ENCODE results near the gene SLC23A2. TPM values are rescaled to one million over a fixed set of nuclear protein-coding genes. Genes with fewer than 3 reads are reported as not detected.

SLC23A2 gene
- total RNA-seq, 1 experiment from 2014 or later, result 5.9 TPM

DNA sequence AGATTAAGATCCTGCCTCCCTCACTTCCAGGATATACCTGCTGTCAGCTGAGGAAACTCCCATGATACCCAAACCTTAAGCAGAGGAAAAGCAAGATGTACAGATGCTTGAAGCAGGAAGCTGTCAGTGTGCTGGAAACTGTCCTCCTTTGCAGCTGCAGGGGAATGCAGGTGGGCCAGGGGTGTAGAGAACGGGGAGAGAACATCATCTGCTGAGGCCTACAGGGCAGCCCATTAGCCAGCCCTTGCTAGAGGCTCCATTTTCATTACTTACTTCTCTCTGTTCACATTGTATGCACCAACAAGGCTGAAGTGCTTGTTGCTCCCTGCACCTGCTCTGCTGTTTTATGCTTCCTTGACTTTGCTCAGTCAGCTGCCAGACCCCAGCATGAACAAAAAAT is 160.5 kb downstream of the SLC23A2 start:
- DNase-seq, result no peak
- Histone ChIP-seq H3K4me3 (ENCODE audit: insufficient read depth, low read depth, low read length) (no peak overlapping the region), H3K27me3 (ENCODE audit: control insufficient read depth, insufficient read depth, low read length) (no peaks in the 10 kb centered on the region), H3K36me3 (replicated peaks; ENCODE audit: control insufficient read depth, insufficient read depth, low read length) (no peaks in the 10 kb centered on the region)

GRCh38 chr20:4838526-4838925 is 162.8 kb downstream of the SLC23A2 start:
- Histone ChIP-seq H3K36me3 (replicated peaks; ENCODE audit: control insufficient read depth, insufficient read depth, low read length) (no peaks in the 10 kb centered on the region), H3K27me3 (ENCODE audit: control insufficient read depth, insufficient read depth, low read length) (no peaks in the 10 kb centered on the region), H3K4me3 (ENCODE audit: insufficient read depth, low read depth, low read length) (no peak overlapping the region)
- no peak for DNase-seq

GRCh38 chr20:4837760-4838159 is 163.6 kb downstream of the SLC23A2 start:
- no peaks in the 10 kb centered on the region for H3K36me3 ChIP-seq (replicated peaks; ENCODE audit: control insufficient read depth, insufficient read depth, low read length)
- no peak overlapping the region for H3K4me3 ChIP-seq (ENCODE audit: insufficient read depth, low read depth, low read length)
- H3K27me3 ChIP-seq (ENCODE audit: control insufficient read depth, insufficient read depth, low read length), result no peaks in the 10 kb centered on the region
- DNase-seq, result no peak

GRCh38 chr20:4836935-4837334 is 164.4 kb downstream of the SLC23A2 start:
- no peaks in the 10 kb centered on the region for H3K27me3 ChIP-seq (ENCODE audit: control insufficient read depth, insufficient read depth, low read length)
- H3K4me3 ChIP-seq (ENCODE audit: insufficient read depth, low read depth, low read length), result no peak overlapping the region
- H3K36me3 ChIP-seq (replicated peaks; ENCODE audit: control insufficient read depth, insufficient read depth, low read length), result no peaks in the 10 kb centered on the region
- DNase-seq, result no peak

- Histone ChIP-seq H3K4me3 (ENCODE audit: insufficient read depth, low read depth, low read length) (no peak overlapping the region), H3K36me3 (replicated peaks; ENCODE audit: control insufficient read depth, insufficient read depth, low read length) (no peaks in the 10 kb centered on the region), H3K27me3 (ENCODE audit: control insufficient read depth, insufficient read depth, low read length) (no peaks in the 10 kb centered on the region)
- no peak for DNase-seq
Observed at GRCh38 chr20:4836473-4836872, 164.8 kb downstream of the SLC23A2 start.

- DNase-seq, result no peak
- no peaks in the 10 kb centered on the region for H3K27me3 ChIP-seq (ENCODE audit: control insufficient read depth, insufficient read depth, low read length)
- no peaks in the 10 kb centered on the region for H3K36me3 ChIP-seq (replicated peaks; ENCODE audit: control insufficient read depth, insufficient read depth, low read length)
- H3K4me3 ChIP-seq (ENCODE audit: insufficient read depth, low read depth, low read length), result no peak overlapping the region
Observed at GRCh38 chr20:4835244-4836177, 165.8 kb downstream of the SLC23A2 start.

DNA sequence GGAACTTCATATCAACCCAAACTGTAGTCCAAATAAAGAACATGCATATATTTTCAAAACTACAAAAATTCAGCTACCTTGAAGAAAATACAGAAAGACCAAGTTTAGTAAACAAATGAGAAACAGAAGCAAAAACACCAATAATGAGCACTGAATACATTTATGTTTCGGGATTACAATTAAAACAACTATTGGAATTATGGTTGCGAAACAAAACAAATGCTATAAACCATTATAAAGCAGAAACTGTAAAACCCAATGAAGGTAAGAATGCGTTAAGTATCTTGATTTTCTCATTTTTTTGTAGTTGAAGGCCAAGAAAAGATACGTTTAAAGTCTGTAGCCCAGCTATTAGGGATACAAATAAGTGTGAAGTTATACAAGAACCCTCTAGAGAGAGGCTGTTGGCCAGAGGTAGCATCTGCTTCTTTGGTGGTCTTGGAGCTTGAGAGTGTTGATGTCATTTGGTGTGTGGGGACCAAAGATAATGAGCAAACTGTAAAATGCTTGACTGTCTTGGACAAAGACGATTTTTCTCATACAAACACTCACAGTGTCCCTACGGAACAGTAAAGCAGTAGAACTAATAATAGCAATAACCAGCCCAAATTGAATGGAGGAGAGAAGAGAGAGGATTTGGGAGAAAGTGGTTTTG is 168.1 kb downstream of the SLC23A2 start:
- H3K4me3 ChIP-seq (ENCODE audit: insufficient read depth, low read depth, low read length), result no peak overlapping the region
- H3K27me3 ChIP-seq (ENCODE audit: control insufficient read depth, insufficient read depth, low read length), result no peaks in the 10 kb centered on the region
- DNase-seq, result no peak
- no peaks in the 10 kb centered on the region for H3K36me3 ChIP-seq (replicated peaks; ENCODE audit: control insufficient read depth, insufficient read depth, low read length)

GRCh38 chr20:4832469-4832868 is 168.8 kb downstream of the SLC23A2 start:
- no peaks in the 10 kb centered on the region for H3K36me3 ChIP-seq (replicated peaks; ENCODE audit: control insufficient read depth, insufficient read depth, low read length)
- DNase-seq, result no peak
- no peaks in the 10 kb centered on the region for H3K27me3 ChIP-seq (ENCODE audit: control insufficient read depth, insufficient read depth, low read length)
- no peak overlapping the region for H3K4me3 ChIP-seq (ENCODE audit: insufficient read depth, low read depth, low read length)

DNA sequence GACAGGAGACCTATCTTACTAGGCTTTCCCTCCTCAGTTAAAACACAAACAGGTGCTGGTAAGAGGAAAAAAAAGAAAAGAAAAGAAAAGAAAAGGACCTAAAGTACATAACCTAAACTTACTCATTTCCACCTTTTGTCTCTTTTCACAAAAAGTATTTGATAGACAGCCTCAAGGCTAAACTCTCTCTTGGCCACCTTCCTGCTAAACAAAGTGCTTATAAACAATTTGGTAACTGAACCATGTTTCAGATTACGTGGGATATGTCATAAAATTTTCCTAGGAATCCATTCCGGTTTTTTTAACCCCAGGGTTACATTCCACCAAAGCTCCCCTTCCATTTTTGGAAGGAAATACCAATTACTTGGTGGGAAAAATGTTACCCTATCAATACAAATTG is 170.6 kb downstream of the SLC23A2 start:
- no peak for DNase-seq
- Histone ChIP-seq H3K36me3 (replicated peaks; ENCODE audit: control insufficient read depth, insufficient read depth, low read length) (no peaks in the 10 kb centered on the region), H3K27me3 (ENCODE audit: control insufficient read depth, insufficient read depth, low read length) (no peaks in the 10 kb centered on the region), H3K4me3 (ENCODE audit: insufficient read depth, low read depth, low read length) (no peak overlapping the region)

DNA sequence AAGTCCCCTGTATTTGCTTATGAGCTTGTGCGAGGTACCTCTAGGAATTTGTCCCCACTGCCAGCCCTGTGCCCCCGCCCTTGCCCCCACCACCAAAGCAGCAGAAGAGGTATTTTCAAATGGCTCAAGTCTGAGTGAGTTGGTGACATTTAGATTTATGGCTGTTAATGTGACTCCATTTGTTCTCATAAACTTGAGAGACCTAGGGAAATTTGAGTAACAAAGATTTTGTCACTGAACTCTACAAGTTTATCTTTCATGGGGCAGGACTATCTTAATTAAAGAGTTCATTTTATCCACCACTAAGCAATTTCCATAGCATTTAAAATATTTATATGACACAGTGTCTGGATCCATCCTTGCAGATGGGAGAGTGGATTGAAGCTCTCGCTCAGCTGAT is 171.1 kb downstream of the SLC23A2 start:
- no peaks in the 10 kb centered on the region for H3K36me3 ChIP-seq (replicated peaks; ENCODE audit: control insufficient read depth, insufficient read depth, low read length)
- no peak overlapping the region for H3K4me3 ChIP-seq (ENCODE audit: insufficient read depth, low read depth, low read length)
- no peak for DNase-seq
- no peaks in the 10 kb centered on the region for H3K27me3 ChIP-seq (ENCODE audit: control insufficient read depth, insufficient read depth, low read length)

- DNase-seq, result no peak
- Histone ChIP-seq H3K27me3 (ENCODE audit: control insufficient read depth, insufficient read depth, low read length) (no peaks in the 10 kb centered on the region), H3K36me3 (replicated peaks; ENCODE audit: control insufficient read depth, insufficient read depth, low read length) (no peaks in the 10 kb centered on the region)
Observed at GRCh38 chr20:4829514-4830215, 171.6 kb downstream of the SLC23A2 start.

GRCh38 chr20:4828830-4829513 is 172.3 kb downstream of the SLC23A2 start:
- no peaks in the 10 kb centered on the region for H3K27me3 ChIP-seq (ENCODE audit: control insufficient read depth, insufficient read depth, low read length)
- DNase-seq, result no peak
- no peaks in the 10 kb centered on the region for H3K36me3 ChIP-seq (replicated peaks; ENCODE audit: control insufficient read depth, insufficient read depth, low read length)

More at GRCh38 chr20:4829514-4830215, 171.6 kb downstream of the SLC23A2 start:
- no peak overlapping the region for H3K4me3 ChIP-seq (ENCODE audit: insufficient read depth, low read depth, low read length)

GRCh38 chr20:4821590-4821989 is 179.7 kb downstream of the SLC23A2 start:
- H3K27me3 ChIP-seq (ENCODE audit: control insufficient read depth, insufficient read depth, low read length), result peaks cover 20% of the 10 kb centered on the region
- no peak overlapping the region for H3K4me3 ChIP-seq (ENCODE audit: insufficient read depth, low read depth, low read length)
- no peaks in the 10 kb centered on the region; the same call in 1 of the 2 replicates for H3K36me3 ChIP-seq (replicated peaks; ENCODE audit: control insufficient read depth, insufficient read depth, low read length)
- no peak for DNase-seq

More at GRCh38 chr20:4828830-4829513, 172.3 kb downstream of the SLC23A2 start:
- no peak overlapping the region for H3K4me3 ChIP-seq (ENCODE audit: insufficient read depth, low read depth, low read length)

DNA sequence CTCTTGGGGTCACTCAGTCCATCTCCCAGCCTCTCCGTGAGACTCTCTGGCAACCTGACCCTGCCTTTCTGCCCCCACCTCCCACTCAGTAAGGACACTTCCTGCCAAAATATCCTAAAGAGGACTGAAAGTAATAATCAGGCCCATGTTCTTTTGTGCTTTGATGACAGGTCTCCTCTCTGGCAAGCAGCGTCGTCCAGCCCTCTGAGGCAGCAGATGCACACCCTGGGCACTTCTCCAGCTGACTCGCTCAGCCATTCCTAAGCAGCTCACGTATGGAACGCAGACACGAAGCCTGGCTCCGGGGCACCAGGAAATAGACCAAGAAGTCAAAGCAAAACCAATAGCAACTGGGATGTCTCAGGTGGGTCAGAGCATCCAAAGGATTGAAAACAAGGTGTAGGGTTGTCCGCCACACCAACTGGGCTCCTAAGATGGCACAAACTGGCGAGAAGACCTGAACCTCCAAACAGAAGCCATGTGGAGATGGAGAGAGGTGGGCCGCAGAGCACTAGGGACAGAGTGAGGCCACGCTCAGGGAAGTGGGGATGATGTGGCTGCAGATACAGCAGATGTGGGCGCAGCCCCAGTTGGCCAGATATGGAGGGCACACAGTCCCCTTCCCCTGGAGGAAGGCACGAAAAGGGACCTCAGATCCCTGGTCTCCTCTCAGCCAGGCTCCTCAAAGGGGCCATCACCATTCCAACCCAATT is 180.3 kb downstream of the SLC23A2 start:
- no peak for DNase-seq
- no peak overlapping the region for H3K4me3 ChIP-seq (ENCODE audit: insufficient read depth, low read depth, low read length)

More for the DNA sequence above, 180.3 kb downstream of the SLC23A2 start:
- Histone ChIP-seq H3K27me3 (ENCODE audit: control insufficient read depth, insufficient read depth, low read length) (peaks cover 20% of the 10 kb centered on the region), H3K36me3 (replicated peaks; ENCODE audit: control insufficient read depth, insufficient read depth, low read length) (no peaks in the 10 kb centered on the region; the same call in 1 of the 2 replicates)

All from H7 (cell line).